Measurements from ENCODE around the gene DBT.

The DBT gene

DNA sequence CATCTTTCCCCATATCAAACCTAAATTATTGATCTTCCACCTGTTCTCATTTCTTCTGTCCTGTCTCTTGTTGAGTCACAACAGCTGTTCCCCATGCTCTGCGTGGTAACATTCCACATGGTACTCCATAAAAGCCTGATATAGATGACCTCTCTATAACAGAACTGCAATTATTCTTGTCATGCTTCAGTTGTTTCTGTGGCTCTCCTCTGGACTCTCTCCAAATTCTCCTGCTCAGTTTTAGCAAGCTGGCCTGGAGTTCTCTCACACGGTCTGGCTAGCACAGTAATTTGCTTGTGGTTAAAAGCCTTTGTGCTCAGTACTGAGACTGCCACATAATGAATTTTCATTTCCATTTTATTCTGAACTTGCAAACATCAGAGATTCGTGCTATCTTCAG is 61.0 kb downstream of the DBT start:
- no peaks in the 10 kb centered on the region for H3K27me3 ChIP-seq (ENCODE audit: low read depth, low read length)
- peaks cover 0 to 18% of the 10 kb centered on the region in 2 donors for H3K4me1 ChIP-seq (ENCODE audit: control insufficient read depth in 1 of 2, insufficient read depth in 2 of 2, low read length in 2 of 2)
- H3K9me3 ChIP-seq (ENCODE audit: control insufficient read depth in 1 of 2, low read length in 2 of 2): peaks cover 0 to 4% of the 10 kb centered on the region in 2 donors
- H3K4me3 ChIP-seq (ENCODE audit: low read depth in 1 of 2, low read length in 2 of 2): no peak overlapping the region
- no peak overlapping the region for H3K27ac ChIP-seq (ENCODE audit: low read length)
- H3K36me3 ChIP-seq (ENCODE audit: control insufficient read depth in 1 of 2, insufficient read depth in 2 of 2, low read length in 2 of 2): peaks cover 0 to 5% of the 10 kb centered on the region in 2 donors

DNA sequence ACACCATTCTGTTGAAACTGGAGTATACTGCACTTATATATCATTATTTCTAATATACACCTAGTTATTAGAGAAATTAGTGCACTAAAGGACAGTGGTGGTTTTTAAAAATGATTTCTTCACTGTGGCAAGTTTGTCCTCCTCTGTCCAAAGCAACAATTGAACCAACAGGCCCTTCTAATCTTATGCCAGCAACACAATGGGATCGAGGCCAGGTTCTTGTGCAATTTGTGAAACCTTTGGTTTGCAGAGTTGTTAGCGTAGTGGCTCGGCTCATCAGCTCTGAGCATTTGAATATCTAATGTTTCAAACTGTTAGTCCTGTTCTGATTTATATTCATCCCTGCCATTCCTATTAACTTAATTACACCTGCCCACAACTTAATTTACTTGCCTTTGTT is 61.7 kb downstream of the DBT start:
- Histone ChIP-seq H3K4me1 (ENCODE audit: control insufficient read depth in 1 of 2, insufficient read depth in 2 of 2, low read length in 2 of 2) (peaks cover 0 to 18% of the 10 kb centered on the region in 2 donors), H3K36me3 (ENCODE audit: control insufficient read depth in 1 of 2, insufficient read depth in 2 of 2, low read length in 2 of 2) (peaks cover 0 to 5% of the 10 kb centered on the region in 2 donors), H3K27ac (ENCODE audit: low read length) (no peak overlapping the region), H3K4me3 (ENCODE audit: low read depth in 1 of 2, low read length in 2 of 2) (no peak overlapping the region), H3K9me3 (ENCODE audit: control insufficient read depth in 1 of 2, low read length in 2 of 2) (peaks cover 0 to 7% of the 10 kb centered on the region in 2 donors), H3K27me3 (ENCODE audit: low read depth, low read length) (no peaks in the 10 kb centered on the region)

- no peak overlapping the region for H3K27ac ChIP-seq (ENCODE audit: low read length)
- no peak overlapping the region for H3K4me3 ChIP-seq (ENCODE audit: low read depth in 1 of 2, low read length in 2 of 2)
- H3K36me3 ChIP-seq (ENCODE audit: control insufficient read depth in 1 of 2, insufficient read depth in 2 of 2, low read length in 2 of 2): no peaks in the 10 kb centered on the region
Measured at GRCh38 chr1:100184536-100184935, 65.1 kb downstream of the DBT start.

DNA sequence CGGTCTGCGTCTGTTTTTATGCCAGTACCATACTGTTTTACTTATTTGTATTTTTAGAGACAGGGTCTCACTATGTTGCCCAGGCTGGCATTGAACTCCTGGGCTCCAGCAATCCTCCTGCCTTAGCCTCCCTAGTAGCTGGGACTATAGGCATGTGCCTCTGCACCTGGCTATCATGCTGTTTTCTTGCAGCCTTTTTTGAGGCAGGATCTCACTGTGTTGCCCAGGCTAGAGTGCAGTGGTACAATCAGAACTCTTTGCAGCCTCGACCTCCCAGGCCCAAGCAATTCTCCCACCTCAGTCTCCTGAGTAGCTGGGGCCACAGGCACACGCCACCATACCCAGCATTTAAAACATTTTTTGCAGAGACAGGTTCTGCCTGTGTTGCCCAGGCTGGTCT is 66.3 kb downstream of the DBT start:
- no peaks in the 10 kb centered on the region for H3K27me3 ChIP-seq (ENCODE audit: low read depth, low read length)
- no peaks in the 10 kb centered on the region for H3K36me3 ChIP-seq (ENCODE audit: control insufficient read depth in 1 of 2, insufficient read depth in 2 of 2, low read length in 2 of 2)
- H3K27ac ChIP-seq (ENCODE audit: low read length): no peak overlapping the region
- peaks cover 0 to 7% of the 10 kb centered on the region in 2 donors for H3K9me3 ChIP-seq (ENCODE audit: control insufficient read depth in 1 of 2, low read length in 2 of 2)
- H3K4me3 ChIP-seq (ENCODE audit: low read depth in 1 of 2, low read length in 2 of 2): no peak overlapping the region
- peaks cover 0 to 6% of the 10 kb centered on the region in 2 donors for H3K4me1 ChIP-seq (ENCODE audit: control insufficient read depth in 1 of 2, insufficient read depth in 2 of 2, low read length in 2 of 2)

More at GRCh38 chr1:100184536-100184935, 65.1 kb downstream of the DBT start:
- Histone ChIP-seq H3K9me3 (ENCODE audit: control insufficient read depth in 1 of 2, low read length in 2 of 2) (peaks cover 0 to 7% of the 10 kb centered on the region in 2 donors), H3K4me1 (ENCODE audit: control insufficient read depth in 1 of 2, insufficient read depth in 2 of 2, low read length in 2 of 2) (peaks cover 0 to 17% of the 10 kb centered on the region in 2 donors), H3K27me3 (ENCODE audit: low read depth, low read length) (no peaks in the 10 kb centered on the region)

DNA sequence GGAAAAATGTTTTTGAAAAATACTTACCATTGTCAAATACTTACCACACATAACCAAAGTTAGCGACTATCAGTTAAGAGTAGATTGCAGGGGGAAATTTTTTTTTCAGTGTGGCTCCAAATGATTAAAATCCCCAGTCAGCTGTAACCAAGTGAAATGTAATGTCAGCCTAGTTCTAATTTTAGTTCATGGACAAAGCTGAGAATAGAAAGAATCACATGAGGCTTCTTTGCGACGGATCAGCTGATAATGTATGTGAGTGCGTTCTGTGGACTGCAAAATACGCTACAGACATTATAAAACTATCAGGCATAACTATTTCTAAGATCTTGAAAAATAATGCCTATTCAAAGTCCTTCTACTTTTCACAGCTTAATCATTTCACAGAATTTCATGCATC is 71.5 kb downstream of the DBT start, which contains the start of gene LRRC39:
LRRC39 (minus strand) TSS at position 166 of the 400 bp plus-strand sequence. CDS start 9,740 bp downstream, outside the sequence.
- Histone ChIP-seq H3K27ac (ENCODE audit: low read length) (no peak within 1 kb of the TSS), H3K9me3 (ENCODE audit: control insufficient read depth in 1 of 2, low read length in 2 of 2) (no peaks in the 10 kb centered on the region), H3K4me1 (ENCODE audit: control insufficient read depth in 1 of 2, insufficient read depth in 2 of 2, low read length in 2 of 2) (no peaks in the 10 kb centered on the region), H3K36me3 (ENCODE audit: control insufficient read depth in 1 of 2, insufficient read depth in 2 of 2, low read length in 2 of 2) (no peaks in the 10 kb centered on the region), H3K4me3 (ENCODE audit: low read depth in 1 of 2, low read length in 2 of 2) (no peak within 1 kb of the TSS), H3K27me3 (ENCODE audit: low read depth, low read length) (no peaks in the 10 kb centered on the region)

GRCh38 chr1:100177295-100178041 is 72.2 kb downstream of the DBT start:
- H3K27me3 ChIP-seq (ENCODE audit: low read depth, low read length): no peaks in the 10 kb centered on the region
- H3K4me3 ChIP-seq (ENCODE audit: low read depth in 1 of 2, low read length in 2 of 2): no peak overlapping the region
- no peaks in the 10 kb centered on the region for H3K36me3 ChIP-seq (ENCODE audit: control insufficient read depth in 1 of 2, insufficient read depth in 2 of 2, low read length in 2 of 2)
- no peak overlapping the region for H3K27ac ChIP-seq (ENCODE audit: low read length)
- H3K4me1 ChIP-seq (ENCODE audit: control insufficient read depth in 1 of 2, insufficient read depth in 2 of 2, low read length in 2 of 2): no peaks in the 10 kb centered on the region
- no peaks in the 10 kb centered on the region for H3K9me3 ChIP-seq (ENCODE audit: control insufficient read depth in 1 of 2, low read length in 2 of 2)

- no peaks in the 10 kb centered on the region for H3K4me1 ChIP-seq (ENCODE audit: control insufficient read depth in 1 of 2, insufficient read depth in 2 of 2, low read length in 2 of 2)
- H3K27ac ChIP-seq (ENCODE audit: low read length): no peak overlapping the region
- H3K9me3 ChIP-seq (ENCODE audit: control insufficient read depth in 1 of 2, low read length in 2 of 2): no peaks in the 10 kb centered on the region
- no peak overlapping the region for H3K4me3 ChIP-seq (ENCODE audit: low read depth in 1 of 2, low read length in 2 of 2)
- H3K36me3 ChIP-seq (ENCODE audit: control insufficient read depth in 1 of 2, insufficient read depth in 2 of 2, low read length in 2 of 2): no peaks in the 10 kb centered on the region
- no peaks in the 10 kb centered on the region for H3K27me3 ChIP-seq (ENCODE audit: low read depth, low read length)
Measured at GRCh38 chr1:100168051-100168450, 81.6 kb downstream of the DBT start.

DNA sequence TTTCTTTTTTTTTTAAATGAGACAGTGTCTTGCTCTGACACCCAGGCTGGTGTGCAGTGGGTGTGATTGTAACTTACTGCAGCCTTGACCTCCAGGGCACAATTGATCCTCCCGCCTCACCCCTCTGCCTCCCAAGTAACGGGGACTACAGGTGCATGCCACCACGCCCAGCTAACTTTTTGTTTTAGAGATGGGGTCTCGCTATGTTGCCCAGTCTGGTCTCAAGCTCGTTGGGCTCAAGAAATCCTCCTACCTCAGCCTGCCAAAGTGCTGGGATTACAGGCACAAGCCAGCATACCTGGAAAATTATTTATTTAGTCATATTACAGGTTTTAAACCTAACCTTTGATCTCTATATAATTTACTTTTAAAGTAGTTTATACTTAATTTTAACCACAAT is 84.9 kb downstream of the DBT start:
- Histone ChIP-seq H3K36me3 (ENCODE audit: control insufficient read depth in 1 of 2, insufficient read depth in 2 of 2, low read length in 2 of 2) (no peaks in the 10 kb centered on the region), H3K4me1 (ENCODE audit: control insufficient read depth in 1 of 2, insufficient read depth in 2 of 2, low read length in 2 of 2) (no peaks in the 10 kb centered on the region), H3K27ac (ENCODE audit: low read length) (no peak overlapping the region), H3K9me3 (ENCODE audit: control insufficient read depth in 1 of 2, low read length in 2 of 2) (no peaks in the 10 kb centered on the region), H3K4me3 (ENCODE audit: low read depth in 1 of 2, low read length in 2 of 2) (no peak overlapping the region), H3K27me3 (ENCODE audit: low read depth, low read length) (no peaks in the 10 kb centered on the region)

DNA sequence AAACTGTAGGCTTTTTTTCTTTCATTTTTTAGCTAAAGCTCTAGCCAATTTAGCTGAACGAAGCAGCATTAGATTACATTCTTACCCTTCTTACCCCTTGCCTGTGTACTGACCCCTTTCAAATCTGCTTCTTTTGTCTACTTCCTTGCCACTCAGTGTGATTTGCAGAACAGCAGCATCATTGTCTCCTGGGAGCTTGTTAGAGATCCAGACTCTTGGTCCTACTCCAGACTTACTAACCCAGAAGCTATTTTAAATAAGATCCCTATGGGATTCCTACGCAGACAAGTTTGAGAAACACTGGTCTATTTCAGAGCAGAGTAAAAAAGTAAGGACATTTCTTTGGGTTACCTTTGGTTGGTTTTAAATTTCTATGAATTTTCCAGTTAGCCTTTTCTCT is 85.4 kb downstream of the DBT start:
- no peaks in the 10 kb centered on the region for H3K36me3 ChIP-seq (ENCODE audit: control insufficient read depth in 1 of 2, insufficient read depth in 2 of 2, low read length in 2 of 2)
- H3K27ac ChIP-seq (ENCODE audit: low read length): no peak overlapping the region
- no peaks in the 10 kb centered on the region for H3K27me3 ChIP-seq (ENCODE audit: low read depth, low read length)
- H3K9me3 ChIP-seq (ENCODE audit: control insufficient read depth in 1 of 2, low read length in 2 of 2): no peaks in the 10 kb centered on the region
- H3K4me3 ChIP-seq (ENCODE audit: low read depth in 1 of 2, low read length in 2 of 2): no peak overlapping the region
- no peaks in the 10 kb centered on the region for H3K4me1 ChIP-seq (ENCODE audit: control insufficient read depth in 1 of 2, insufficient read depth in 2 of 2, low read length in 2 of 2)

GRCh38 chr1:100162881-100163280 is 86.8 kb downstream of the DBT start:
- no peak overlapping the region for H3K27ac ChIP-seq (ENCODE audit: low read length)
- H3K4me1 ChIP-seq (ENCODE audit: control insufficient read depth in 1 of 2, insufficient read depth in 2 of 2, low read length in 2 of 2): no peaks in the 10 kb centered on the region
- no peaks in the 10 kb centered on the region for H3K27me3 ChIP-seq (ENCODE audit: low read depth, low read length)
- no peak overlapping the region for H3K4me3 ChIP-seq (ENCODE audit: low read depth in 1 of 2, low read length in 2 of 2)
- H3K9me3 ChIP-seq (ENCODE audit: control insufficient read depth in 1 of 2, low read length in 2 of 2): no peaks in the 10 kb centered on the region
- no peaks in the 10 kb centered on the region for H3K36me3 ChIP-seq (ENCODE audit: control insufficient read depth in 1 of 2, insufficient read depth in 2 of 2, low read length in 2 of 2)

- H3K27ac ChIP-seq (ENCODE audit: low read length): no peak overlapping the region
Measured at GRCh38 chr1:100152271-100152670, 97.4 kb downstream of the DBT start.

DNA sequence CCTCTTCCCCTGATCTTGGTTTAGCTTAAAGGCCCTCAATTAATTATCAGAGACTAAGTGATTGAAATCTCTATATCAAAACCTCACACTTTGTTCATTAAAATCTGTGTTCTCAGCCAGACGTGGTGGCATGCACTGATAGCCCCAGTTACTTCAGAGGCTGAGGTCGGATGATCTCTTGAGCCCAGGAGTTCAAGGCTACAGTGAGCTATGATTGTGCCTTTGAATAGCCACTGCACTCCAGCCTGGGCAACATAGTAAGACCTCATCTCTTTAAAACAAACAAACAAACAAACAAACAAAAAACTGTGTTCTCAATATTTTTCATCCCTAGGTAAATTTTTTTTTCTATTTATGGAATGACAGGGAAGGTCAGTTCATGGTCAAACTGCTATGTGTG is 98.0 kb downstream of the DBT start:
- Histone ChIP-seq H3K36me3 (ENCODE audit: control insufficient read depth in 1 of 2, insufficient read depth in 2 of 2, low read length in 2 of 2) (peaks cover 13 to 16% of the 10 kb centered on the region in 2 donors), H3K4me1 (ENCODE audit: control insufficient read depth in 1 of 2, insufficient read depth in 2 of 2, low read length in 2 of 2) (no peaks in the 10 kb centered on the region), H3K27ac (ENCODE audit: low read length) (no peak overlapping the region), H3K9me3 (ENCODE audit: control insufficient read depth in 1 of 2, low read length in 2 of 2) (no peaks in the 10 kb centered on the region), H3K4me3 (ENCODE audit: low read depth in 1 of 2, low read length in 2 of 2) (no peak overlapping the region), H3K27me3 (ENCODE audit: low read depth, low read length) (no peaks in the 10 kb centered on the region)

More at GRCh38 chr1:100152271-100152670, 97.4 kb downstream of the DBT start:
- Histone ChIP-seq H3K4me3 (ENCODE audit: low read depth in 1 of 2, low read length in 2 of 2) (no peak overlapping the region), H3K27me3 (ENCODE audit: low read depth, low read length) (no peaks in the 10 kb centered on the region), H3K9me3 (ENCODE audit: control insufficient read depth in 1 of 2, low read length in 2 of 2) (no peaks in the 10 kb centered on the region), H3K4me1 (ENCODE audit: control insufficient read depth in 1 of 2, insufficient read depth in 2 of 2, low read length in 2 of 2) (no peaks in the 10 kb centered on the region), H3K36me3 (ENCODE audit: control insufficient read depth in 1 of 2, insufficient read depth in 2 of 2, low read length in 2 of 2) (peaks cover 13 to 14% of the 10 kb centered on the region in 2 donors)
